Dedifferentiated amniotic fluid mesenchymal stem cell (primary cell): ENCODE results near the gene SEMA3G.

ENCODE experiments used
- DNase-seq: peaks from one replicate; pipeline ENCODE4 v3.0.0-alpha.2; 2016; ENCODE audit errors: extremely low spot score

SEMA3G gene

DNA sequence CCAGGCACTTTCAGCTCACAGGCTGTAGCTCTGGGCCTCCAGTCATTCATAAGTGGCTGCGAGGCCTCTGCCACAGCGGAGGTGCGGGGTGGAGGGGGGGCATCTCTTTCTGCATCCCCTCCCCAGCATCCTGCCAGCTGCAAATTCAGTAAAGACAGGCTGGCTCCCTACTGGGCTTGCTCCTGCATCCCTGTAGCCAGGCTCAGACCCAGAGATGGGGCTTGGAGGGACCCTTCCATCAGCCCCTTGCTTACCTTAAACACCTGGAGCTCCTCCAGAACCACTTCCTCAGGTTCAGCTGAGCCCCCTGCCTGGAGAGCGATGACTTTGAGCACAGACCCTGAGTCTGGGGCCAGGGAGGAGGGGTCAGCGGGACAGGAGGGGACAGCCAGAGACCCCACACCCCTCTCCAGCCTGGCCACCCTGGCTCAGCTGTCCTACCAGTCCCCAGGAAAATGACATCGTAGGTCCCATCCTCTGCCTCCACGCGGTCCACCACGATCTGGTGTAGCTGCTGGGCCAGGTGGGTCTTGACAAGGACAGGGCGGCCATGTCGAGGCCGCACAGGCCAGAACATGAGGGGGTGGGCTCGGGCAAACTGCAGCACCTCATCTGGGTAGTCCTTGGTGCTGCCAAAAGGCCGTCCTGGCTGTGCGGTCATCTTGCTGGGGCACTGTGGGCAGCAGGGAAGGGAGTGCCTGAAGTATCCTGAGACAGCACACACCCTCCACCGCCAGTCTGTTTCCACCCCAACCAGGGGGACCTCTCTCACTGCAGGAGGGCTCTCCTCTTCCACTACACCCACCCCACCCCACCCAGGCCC lies 5.3 kb downstream of the SEMA3G start:
- DNase-seq: no peak

GRCh38 chr3:52438579-52439425 lies 6.1 kb downstream of the SEMA3G start:
- DNase-seq: no peak

DNA sequence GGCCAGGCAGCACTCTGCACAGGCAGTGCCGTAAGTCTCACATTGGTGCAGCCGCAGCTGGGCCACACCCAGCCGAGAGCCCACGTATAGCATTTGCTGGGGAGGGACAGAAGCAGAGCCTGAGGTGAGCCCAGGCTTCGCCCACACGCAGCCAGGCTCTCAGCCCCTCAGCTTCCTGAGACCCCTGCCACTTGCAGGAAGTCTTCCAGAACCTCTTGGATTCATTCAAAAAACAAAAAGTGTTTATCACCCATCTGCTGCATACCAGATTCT lies 6.9 kb downstream of the SEMA3G start:
- DNase-seq: no peak

- DNase-seq: no peak
Observed at GRCh38 chr3:52437326-52438103, 7.4 kb downstream of the SEMA3G start.

- peak; percentile 24 for DNase-seq
Observed at GRCh38 chr3:52436500-52437149, 8.3 kb downstream of the SEMA3G start.

DNA sequence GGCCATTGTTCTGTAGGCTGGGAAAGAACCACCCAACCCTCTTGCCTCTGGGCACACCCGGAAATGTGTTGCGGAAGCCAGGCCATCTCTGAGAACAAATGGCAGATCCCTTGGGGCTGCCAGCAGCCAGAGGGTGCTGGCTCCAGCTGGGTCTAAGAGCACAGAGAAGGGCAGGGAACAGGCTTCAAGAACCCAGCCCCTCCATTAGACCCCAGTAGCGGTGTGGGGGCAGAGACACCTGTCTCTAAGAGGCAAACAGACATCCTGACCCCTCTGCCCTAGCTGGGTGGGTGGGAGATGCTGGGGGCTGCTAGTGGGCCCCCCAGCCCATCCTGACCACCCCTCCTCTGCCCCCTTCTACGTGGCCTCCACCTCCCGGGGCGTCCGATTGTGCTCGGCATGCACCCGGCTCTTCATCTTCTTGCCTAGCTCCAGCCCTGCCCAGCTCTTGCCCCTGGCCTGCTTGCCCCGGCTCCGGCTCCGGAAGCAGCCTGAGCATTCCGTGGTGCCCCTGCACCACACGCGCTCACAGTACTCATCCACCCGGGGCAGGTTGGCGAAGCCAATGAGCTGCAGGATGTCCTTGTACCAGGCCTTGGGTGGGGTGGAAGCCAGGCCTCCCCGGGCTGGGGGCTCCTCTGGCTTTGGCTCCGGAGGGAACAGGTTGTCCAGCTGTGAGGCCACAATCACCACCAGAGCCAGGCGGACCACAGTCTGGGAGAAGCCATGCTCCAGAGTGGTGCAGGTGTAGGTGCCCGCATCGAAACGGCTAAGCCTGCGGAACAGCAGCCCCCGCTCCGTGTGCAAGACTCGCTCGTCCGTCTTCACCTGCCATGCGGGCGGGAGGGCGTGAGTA lies 9.4 kb downstream of the SEMA3G start:
- DNase-seq: no peak

GRCh38 chr3:52434491-52435115 lies 10.3 kb downstream of the SEMA3G start:
- DNase-seq: no peak

- no peak for DNase-seq
Observed at GRCh38 chr3:52433996-52434479, 10.9 kb downstream of the SEMA3G start.

DNA sequence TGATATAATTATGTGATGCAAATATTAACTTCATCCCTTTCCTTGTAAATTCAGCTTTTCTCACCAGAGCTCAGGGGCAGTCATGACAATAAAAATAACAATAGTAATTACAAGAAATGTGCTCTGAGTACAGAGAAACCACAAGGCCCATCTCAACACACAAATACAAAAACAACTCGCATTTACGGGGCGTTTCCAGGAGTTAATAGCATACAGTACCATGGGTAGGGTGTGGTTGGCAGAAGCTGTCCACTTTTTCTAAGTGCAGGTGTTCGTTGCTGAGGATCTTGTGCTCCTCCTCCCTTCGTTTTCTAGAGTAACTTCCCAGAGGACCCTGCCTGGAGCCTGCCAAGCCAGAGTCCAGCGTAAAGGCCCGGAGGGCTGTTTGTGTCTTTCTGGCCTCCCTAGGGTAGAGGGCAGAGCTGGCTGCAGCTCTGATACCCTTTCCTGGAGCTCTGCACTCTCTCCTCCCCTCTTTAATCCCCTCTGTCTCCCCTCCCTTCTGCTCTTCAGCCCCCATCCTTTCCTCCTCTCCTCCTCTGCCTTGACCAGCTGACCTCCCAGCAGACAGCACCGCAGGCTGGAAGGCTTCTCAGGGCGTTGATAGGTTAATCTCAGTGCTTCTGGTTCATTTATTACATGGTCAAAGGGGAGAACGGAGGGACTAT lies 11.4 kb downstream of the SEMA3G start:
- no peak for DNase-seq

DNA sequence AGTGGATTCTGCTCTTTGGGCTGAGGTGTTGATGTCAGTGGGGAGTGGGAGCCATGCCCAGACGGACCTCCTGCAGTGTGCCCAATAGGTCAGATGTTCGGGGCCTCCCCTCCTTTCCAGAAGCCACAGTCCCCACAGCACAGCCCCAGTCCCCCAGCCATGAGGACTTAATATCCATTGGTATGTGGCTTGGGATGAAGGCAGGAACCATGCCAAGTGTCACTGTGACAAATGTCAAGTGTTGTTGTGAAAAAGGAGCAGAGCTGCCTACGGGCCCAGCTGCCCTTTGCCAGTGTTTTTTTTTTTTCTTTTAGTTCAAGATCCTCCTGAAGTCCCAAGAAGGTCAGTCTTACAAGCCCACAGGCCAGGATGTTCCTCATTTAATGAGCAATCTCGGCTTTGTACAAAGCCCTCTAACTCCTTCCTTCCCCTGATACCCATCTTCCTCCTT lies 12.2 kb downstream of the SEMA3G start:
- DNase-seq: no peak

GRCh38 chr3:52432225-52432624 lies 12.7 kb downstream of the SEMA3G start:
- no peak for DNase-seq

- DNase-seq: no peak
Observed at GRCh38 chr3:52431459-52432223, 13.3 kb downstream of the SEMA3G start.

GRCh38 chr3:52430416-52430810 lies 14.5 kb downstream of the SEMA3G start:
- no peak for DNase-seq

GRCh38 chr3:52429779-52430415 lies 15.0 kb downstream of the SEMA3G start:
- DNase-seq: no peak

DNA sequence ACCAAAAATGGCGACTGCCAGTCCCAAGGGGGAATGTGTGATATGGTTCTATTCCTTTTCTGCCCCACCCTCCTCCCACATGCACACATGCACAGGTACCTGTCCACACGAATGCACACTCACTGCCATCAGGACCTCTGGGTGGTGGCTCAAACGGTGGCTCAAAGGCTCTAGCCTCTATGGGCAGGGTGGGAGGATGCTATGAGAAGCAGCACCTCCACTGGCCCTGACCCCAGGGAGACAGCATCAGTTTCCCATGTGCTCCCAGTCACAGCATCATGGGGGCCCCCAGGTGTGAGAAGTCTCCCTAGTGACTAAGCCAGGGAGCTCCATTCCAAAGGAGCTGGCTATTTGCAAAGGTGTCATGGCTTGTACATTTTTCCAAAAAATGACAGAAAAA lies 15.9 kb downstream of the SEMA3G start:
- DNase-seq: no peak

- peak; percentile 79 for DNase-seq
Observed at GRCh38 chr3:52428151-52429005, 16.5 kb downstream of the SEMA3G start.

- no peak for DNase-seq
Observed at GRCh38 chr3:52423173-52423572, 21.7 kb downstream of the SEMA3G start.
